Inferior parietal cortex (tissue), 1 donor: ENCODE measurements around the gene BAG5.

Source experiments
- DNase-seq: peaks from one replicate; pipeline ENCODE4 v3.0.0-alpha.2; 2016; ENCODE audit errors: extremely low spot score

Gene BAG5

GRCh38 chr14:103509864-103510723, 52.4 kb downstream of the BAG5 start:
- no peak for DNase-seq

- DNase-seq = no peak
These were observed 53.7 kb downstream of the BAG5 start for GRCh38 chr14:103508521-103509329.

- no peak for DNase-seq
These were observed 54.7 kb downstream of the BAG5 start for GRCh38 chr14:103507751-103508150.
